SKM-1 treated with dmso at 0.1 percent for 144 hours (cell line): ENCODE results near the gene FNTB.

Source experiments
- DNase-seq: peaks from one replicate; lab custom pipeline; 2025; ENCODE audit not compliant: unreplicated experiment; lab: John Stamatoyannopoulos, UW

The FNTB gene

DNA sequence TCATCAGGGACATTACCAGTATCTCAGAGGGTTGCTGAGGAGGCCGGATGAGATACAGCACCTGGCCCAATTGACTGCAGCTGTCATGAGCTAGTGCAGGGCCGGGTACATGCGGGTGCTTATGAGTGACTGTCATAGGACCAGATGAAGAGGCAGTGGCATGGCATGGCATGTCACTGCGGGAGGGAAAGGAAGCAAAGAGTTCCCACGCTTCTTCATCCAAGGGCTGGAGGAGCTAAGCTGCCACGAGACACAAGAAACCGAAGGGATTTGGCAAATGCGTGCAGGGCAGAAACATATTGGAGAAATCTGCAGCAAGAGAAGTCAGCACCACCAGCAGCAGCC is 33.4 kb upstream of the FNTB start:
- no peak for DNase-seq

DNA sequence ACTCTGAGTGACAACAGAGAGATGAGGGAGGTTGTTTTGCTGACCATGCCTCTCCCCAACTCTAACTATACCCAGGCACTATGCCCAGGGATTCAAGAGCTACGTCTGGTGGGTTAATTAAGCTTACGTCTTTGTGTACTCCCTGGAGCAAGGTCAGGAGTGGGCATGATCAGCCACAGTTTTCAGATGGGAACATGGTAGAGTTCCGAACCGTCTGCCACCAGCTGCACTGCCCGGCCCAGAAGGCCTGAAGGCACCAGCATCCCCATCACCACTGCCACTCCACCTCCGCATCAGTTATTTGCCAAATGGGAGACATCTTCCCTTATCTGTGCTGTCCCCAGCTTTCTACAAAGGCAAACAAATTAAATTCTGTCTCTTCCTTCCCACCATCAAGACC is 33.0 kb upstream of the FNTB start:
- no peak for DNase-seq

DNA sequence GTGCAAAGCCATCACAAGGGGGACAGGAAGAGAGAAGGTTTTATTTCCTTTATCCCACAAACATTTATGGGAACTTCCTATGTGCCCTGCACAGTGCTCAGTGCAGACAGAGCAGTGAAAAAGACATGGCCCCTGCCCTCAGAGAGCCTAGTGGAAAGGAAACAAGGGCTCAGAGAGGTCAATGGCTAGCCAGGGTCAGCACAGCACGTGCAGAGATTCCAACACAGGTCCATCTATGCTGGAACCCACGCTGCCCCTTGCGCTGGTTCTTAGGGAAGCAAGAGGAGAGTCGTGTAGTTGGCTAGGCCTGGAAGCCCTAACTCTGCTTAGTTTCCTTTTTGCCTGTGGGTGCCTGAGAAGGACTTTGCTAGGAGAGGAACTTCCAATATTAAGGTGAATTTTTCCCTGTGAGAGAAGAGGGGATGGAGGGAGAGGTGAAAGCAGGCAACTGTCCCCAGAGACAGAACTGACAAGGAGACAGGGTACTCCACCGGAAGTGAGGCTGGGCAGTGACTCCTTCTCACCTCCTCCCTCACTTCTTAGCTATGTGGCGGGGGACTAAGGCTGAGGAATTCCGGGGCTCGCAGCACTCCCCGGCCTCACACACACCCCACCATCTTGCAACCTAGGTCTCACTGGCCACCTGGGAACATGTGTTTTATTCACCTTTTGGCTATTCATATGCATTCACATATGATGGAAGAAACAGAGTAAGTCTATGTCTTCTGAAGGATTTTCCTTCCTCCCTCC is 32.0 kb upstream of the FNTB start:
- no peak for DNase-seq

DNA sequence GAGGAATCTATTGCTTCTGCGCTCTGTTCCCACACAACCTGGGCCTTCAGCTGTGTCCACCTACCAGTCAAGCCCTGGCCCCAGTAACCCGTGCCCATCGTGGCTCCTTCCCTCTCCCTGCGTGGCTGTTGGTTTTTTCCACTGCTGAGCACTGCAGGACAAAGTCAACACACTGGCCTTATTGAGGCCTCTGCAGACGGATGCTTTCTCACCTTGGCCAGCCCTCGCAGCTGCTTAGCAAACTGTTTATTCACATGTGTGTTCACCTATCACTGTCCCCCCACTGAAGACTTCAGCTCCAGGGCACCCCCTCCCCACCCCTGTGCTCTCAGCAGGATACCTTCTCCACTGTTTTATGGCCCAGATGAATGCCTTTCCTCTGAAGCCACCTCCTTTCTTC is 31.4 kb upstream of the FNTB start:
- DNase-seq: no peak

DNA sequence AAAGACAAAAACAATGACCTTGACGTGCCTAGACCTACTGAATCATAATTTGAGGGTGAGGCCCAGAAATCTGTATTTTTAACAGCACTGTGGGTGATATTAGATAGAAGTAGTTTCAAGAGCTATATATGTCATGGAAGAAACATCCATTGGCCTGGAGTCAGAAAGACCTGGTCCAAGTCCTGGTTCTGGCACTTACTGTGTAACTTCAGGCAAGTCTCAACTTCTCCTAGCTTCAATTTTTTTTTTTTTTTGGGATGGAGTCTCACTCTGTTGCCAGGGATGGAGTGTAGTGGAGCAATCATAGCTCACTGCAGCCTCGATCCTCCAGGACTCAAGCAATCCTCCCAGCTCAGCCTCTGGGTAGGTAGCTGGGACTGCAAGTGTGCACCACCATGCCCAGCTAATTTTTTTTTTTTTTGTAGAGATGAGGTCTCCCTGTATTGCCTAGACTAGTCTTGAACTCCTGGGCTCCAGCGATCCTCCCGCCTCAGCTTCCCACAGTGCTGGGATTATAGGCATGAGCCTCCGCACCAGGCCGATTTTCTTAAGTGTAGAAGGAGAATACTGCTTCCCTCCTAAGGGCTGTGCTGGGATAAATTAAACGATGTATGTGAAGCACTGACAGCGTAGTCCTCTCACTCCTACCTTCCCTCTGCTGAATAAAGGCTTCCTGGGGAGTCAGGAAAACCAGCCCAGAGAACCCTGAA is 29.8 kb upstream of the FNTB start:
- no peak for DNase-seq

DNA sequence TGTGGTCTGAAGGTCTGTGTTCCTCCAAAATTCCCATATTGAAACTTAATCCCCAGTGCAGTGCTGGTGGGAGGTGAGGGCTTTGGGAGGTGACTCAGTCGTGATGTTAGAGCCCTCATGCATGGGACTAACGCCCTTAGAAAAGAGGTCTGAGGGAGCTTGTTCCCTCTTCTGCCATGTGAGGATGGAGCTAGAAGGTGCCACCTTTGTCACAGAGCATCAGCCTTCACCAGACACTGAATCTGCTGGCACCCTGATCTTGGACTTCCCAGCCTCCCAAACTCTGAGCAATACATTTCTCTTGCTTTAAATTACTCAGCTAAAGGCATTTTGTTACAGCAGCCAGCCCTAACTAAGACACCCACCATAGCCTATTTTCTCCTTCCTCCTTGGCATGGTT is 28.5 kb upstream of the FNTB start:
- no peak for DNase-seq

DNA sequence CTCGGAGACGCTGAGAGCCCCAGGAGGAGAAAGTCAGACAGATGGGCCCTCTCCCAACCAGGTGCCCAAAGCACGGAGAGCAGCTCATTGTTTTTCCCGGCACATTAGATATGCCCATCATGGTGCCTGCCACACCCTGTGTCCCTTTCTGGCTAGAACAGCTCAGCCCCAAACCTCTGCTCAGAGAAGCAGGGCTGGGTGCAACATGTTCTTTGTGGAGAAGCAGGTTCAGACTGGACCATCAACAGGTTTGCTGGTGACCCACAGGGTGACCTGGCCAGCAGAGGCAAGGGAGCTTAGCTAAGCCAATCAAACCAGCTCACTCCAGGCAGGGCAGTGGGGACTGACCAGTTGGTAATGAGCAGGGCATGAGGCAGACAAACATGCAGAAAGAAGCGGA is 28.0 kb upstream of the FNTB start:
- no peak for DNase-seq

DNA sequence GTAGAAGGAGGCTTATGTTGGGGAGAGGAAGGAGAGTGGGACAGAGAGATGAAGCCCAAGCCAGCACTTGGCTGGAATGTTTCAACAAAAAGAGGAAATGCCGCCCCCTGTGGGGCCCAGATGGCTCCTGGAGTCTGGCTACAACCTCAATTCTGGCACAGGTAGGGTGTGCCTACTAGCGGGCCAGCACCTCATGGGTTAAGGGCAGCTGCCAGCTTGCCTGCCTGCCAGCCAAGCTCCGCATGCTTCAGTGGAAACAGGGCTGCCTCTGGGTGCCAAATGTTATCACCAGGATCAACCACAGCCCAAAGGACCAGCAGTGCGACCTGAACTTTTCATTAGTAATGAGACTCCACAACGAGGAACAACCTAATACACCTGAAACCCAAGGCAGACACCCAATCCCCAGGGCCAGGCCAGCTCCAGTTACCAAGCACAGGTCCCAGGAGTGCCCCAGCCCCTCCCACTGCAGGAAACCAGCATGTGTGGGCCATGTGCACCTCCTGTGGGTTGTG is 25.9 kb upstream of the FNTB start:
- DNase-seq: no peak

DNA sequence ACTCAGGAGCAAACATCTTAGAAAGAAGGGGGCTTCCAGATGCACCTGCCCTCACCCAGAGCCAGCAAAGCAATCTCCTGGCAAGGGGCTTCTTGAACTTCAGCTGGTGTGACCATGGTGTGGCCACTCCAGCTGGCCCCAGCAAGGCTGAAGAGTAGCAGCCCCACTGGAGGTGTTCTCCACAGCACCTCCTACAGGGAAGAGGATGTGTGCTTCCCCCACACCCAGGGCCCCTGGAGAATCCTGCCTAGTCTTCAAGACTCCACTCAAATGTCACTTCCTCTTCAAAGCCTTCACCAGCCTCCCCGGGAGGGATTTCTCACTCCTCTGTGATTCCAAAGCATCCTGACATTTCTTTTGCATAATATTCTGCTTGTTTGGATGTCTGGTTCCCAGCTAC is 23.1 kb upstream of the FNTB start:
- no peak for DNase-seq

DNA sequence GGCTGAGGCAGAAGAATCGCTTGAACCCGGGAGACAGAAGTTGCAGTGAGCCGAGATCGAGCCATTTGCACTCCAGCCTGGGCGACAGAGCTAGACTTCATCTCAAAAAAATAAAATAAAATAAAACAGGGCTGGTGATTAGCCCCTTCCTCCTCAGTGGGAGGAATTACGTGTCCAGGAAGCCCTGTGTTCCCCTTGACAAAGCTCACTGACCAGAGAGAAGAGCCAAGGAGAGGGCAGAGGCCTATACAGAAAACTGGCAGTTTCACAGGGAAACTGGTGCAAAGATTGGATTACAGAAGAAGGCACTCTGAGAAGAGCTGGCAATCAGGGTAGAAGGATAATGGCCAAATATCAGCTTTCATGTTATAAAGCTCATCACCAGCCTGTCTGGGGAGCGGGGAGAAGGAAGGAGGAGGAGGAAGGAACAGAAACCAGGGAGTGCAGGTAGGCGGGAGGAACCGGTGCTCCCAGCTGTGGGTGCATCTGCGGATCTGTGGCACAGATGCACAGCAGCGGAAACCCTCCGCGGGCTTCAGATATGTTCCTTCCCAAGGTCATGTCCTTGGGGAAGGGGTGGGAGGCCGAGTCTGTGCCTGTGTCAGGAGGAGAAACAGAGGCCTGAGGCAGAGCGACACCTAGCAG is 21.2 kb upstream of the FNTB start:
- DNase-seq: no peak

DNA sequence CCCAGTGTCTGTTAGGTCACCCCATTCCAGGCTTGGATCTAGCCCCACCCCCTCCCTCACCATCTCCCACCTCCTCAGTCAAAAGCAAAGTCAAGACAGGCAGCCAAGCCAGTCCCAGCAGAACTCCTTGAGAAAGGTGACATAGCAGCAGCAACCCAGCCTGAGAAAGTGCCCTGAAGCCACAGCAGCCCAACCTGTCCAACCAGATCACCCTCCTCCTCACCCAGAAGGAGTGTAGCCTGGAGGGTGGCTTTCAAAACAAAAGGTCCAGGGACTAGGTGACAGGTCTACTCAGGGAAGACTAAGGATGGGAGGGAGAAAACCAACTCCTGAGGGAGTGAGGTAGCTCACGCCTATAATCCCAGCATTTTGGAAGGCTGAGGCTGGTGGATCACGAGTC is 19.7 kb upstream of the FNTB start:
- DNase-seq: no peak

DNA sequence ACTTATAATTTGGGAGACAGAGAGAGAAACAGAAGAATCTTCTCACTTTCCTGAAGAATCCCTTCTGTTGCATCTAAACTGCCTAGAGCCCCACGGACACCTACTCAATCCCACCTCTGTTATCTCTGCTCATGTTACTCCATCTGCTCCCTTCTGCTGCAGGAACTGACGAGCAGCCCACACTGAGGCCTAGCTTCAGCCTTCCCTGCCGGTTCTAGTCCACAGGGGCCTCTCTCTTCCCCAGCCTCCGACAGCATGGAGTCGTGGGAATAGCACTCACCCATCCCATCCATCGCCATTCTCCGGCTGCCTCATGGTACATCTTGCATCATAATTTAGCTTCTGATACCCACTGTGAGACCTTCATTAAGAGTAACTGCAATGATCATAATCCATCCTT is 18.5 kb upstream of the FNTB start:
- DNase-seq: no peak

DNA sequence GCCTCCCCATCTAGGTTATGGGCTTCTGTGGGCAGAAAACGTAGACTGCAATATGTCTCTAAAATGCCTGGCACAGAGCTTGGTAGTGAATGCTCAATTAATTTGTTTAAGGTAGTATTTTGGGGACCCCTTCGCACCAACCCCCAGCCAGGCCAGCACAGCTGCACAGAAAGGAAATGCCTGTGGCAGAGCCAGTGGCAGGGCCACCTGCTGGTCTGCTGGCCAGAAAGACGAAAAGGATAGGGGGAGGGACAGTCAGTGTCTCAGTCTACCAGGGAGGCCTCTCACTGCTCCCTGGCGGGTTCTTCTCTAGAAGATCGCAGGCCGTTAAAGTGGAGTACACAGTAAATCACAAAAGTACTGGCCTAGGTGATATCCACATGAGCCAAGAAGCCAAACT is 18.0 kb upstream of the FNTB start:
- no peak for DNase-seq

DNA sequence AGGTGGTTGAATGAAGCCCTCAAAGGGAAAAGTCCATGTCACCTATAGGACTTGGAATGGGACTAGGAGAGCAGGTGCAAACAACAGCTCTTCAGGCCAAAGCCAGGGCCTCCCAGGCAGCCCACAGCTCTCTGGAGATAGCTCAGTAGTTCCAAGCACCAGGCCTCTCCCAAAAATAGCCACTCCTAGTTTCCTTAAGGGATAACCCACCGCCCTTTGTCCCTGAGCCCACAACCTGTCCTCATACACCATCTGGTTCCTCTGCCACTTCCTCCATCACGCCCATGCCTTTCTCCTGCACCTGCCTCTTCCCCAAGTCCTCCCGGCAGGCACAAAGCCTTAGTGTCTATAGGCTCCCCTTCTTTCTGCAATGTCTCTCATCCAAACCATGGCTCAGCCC is 16.7 kb upstream of the FNTB start:
- DNase-seq: no peak

DNA sequence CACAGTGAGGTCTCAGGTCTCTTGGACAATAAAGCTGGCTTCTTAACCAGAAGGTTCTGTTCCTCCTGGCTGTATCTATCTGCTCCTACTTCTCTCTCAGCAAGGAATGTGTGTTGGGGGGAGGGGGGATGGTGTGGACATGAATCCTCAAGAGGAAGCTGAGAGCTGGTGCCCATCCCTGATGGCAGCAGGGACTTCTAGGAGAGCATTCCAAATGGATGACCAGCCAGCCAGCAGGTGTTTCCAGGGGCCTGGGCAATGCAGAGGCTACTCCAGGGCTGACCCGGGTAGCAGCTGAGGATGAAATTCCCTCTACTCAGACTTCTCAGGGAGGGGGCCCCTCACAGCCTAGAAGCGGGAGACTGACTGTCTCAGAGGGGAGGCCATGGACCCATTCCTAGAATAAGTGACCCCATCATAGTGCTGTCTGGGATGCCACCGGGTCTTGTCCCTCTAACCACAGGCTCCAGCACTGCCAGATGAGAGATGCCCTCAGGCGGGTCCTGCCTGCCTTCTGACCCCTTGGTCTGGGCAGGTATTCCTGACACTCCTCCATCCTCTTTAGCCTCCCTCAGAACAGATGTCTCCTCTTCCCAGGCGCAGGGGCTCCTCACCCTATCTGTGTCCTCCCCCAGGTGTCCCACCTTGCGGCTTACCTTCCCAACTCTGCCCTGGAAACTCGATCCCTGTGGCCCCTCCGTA is 15.8 kb upstream of the FNTB start:
- DNase-seq: no peak

DNA sequence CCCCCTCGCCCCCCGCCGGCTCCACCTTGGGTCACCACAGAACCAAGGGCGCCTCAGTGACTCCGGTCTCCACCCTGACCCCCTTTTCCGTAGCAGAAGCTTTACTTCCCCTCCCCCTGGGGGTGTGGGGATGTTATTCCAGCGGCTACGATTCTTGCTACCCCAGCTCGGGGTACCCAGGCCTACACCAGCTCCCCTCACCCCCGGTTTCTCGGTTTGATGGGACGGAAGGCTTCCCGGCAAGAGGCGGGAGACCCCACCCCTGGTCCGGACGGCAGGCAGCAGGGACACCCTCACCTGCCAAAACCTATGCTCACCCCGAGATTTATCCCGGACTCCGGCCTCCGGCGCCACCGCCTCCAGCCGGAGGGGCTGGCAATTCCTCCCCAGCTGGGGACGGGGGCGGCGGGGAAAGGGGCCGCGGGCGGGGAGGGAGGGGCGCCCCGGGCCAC is 15.2 kb upstream of the FNTB start:
- no peak for DNase-seq

DNA sequence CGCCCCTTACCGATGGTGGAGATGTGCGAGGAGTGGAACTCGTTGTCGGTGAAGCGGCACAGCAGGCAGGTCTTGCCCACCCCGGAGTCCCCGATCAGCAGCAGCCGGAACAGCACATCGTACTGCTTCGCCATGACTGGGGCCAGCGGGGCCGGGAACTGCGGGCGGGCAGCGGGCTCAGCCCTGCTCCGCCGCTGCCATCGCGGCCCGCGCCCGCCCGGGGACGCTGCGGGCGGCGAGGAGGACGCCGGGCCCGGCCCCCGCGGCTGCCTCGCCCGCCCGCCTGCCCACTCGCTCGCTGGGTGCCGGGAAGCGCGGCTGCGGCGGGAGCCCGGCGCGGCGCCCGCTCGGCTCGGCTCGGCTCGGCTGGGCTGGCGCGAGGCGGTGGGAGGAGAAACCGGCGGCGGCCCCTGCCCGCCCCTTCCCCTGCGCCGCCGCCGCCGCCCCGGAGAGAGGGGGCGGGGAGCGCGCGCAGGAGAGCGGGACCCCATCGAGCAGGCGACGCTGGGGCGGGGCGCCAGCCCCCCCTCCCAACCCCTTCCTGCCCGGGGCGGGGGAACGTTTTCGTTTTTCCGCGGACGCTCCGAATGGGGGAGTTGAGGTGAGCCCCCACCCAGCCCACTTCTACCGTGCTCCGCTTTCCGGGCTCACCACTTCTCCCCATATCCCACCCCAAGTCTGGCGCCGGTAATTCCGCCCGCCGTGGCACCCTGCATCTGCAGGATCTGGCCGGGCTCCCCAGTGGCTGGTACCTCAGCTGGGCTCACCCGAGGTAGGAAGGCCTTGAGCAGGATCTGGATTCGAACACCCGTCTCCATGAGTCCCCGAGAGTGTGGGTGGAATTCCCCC is 14.5 kb upstream of the FNTB start, which contains the start of gene RAB15:
TSS of gene RAB15 (minus strand) at position 394 of the 849 bp plus-strand sequence. CDS start at position 134, 260 bp downstream.
- DNase-seq: no peak

DNA sequence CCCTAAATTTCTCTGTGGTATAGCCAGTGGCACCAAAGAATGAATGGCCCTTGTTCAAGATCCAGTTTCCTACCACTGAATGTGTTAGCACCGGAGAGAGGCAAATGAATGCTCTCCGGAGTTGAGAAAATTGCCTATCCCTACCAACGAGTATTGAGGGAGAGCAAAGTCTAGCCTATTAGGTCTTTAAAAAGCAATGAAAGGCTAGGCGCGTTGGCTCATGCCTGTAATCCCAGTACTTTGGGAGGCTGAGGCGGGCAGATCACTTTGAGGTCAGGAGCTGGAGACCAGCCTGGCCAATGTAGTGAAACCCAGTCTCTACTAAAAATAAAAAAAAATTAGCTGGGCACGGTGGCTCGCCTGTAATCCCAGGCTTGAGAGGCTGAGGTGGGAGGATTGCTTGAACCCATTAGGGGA is 13.7 kb upstream of the FNTB start:
- no peak for DNase-seq

DNA sequence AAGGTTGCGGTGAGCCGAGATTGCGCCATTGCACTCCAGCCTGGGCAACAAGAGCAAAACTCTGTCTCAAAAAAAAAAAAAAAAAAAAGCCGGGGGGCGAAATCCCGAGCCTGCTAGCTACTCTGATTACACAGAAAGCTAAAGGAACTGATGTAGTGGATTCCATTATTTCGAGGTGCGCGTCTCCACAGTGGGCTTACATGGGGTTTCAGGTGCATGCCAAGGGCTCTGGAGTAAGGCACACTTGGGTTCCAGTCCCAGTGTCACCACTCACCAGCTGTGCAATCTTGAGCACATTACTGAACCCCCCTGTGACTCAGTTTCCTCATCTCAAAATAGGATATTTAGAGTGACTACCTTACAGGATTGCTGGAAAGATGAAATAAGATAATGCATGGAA is 12.9 kb upstream of the FNTB start:
- no peak for DNase-seq

DNA sequence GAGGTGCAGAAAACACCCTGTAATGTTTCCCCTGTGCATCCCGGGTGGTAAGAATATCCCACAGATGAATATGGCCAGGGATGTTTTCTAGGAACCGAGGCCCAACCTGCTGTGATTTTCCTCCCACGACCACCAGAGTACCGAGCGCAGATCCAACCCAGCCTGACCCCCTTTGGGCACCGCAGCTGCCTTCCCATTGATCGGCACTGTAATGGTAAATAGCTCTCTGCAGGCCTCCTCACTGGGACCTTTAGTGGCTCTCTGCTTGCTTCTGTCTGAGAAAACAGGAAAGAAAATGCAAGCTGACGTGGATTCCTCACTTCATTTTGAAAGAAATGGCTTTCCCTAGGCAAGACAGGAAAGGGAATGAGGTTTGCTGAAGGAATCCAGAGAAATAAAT is 12.1 kb upstream of the FNTB start:
- no peak for DNase-seq
